OCI-LY3 (cell line): ENCODE measurements around the gene KRTAP4-16.

Experiments
- H2AFZ ChIP-seq: fragments of 200-600, 300-600 bp; shearing (Covaris generic); 2 replicates; pipeline ENCODE4 v1.6.0; 2014; ENCODE audit warnings: antibody characterized with exemption, low read depth, low read length
- H3K27ac ChIP-seq: fragments of 200-600, 300-600 bp; sonication (generic); 2 replicates; pipeline ENCODE4 v1.5.1; 2014; ENCODE audit warnings: mild to moderate bottlenecking, low read length, moderate library complexity, mixed read lengths
- H3K27me3 ChIP-seq: fragments of 200-600, 300-600 bp; sonication (generic); 2 replicates; pipeline ENCODE4 v1.6.1; 2014; ENCODE audit warnings: low read depth, low read length, mixed read lengths
- H3K36me3 ChIP-seq: fragments of 200-600, 300-600 bp; sonication (generic); replicated peaks from 2 replicates; pipeline ENCODE3; 2014; ENCODE audit warnings: low read depth, low read length, mixed read lengths
- H3K4me1 ChIP-seq: fragments of 300-600, 200-600 bp; sonication (generic); 2 replicates; pipeline ENCODE4 v1.6.1; 2014; ENCODE audit warnings: low read length, mixed read lengths
- H3K4me2 ChIP-seq: fragments of 200-600, 300-600 bp; sonication (generic); 2 replicates; pipeline ENCODE4 v1.6.1; 2014; ENCODE audit warnings: low read length, mixed read lengths
- H3K4me3 ChIP-seq: fragments of 300-600, 200-600 bp; sonication (generic); 2 replicates; pipeline ENCODE4 v1.5.1; 2014; ENCODE audit warnings: antibody characterized with exemption, mild to moderate bottlenecking, low read length, moderate library complexity
- H3K79me2 ChIP-seq: fragments of 300-600, 200-600 bp; shearing (Covaris generic); 2 replicates; pipeline ENCODE4 v1.6.1; 2014; ENCODE audit warnings: mild to moderate bottlenecking, low read length, mixed read lengths
- H3K9ac ChIP-seq: fragments of 300-600, 200-600 bp; shearing (Covaris generic); 2 replicates; pipeline ENCODE4 v1.6.0; 2014; ENCODE audit warnings: mild to moderate bottlenecking, low read length, moderate library complexity
- H3K9me3 ChIP-seq: fragments of 200-600, 300-600 bp; shearing (Covaris generic); 2 replicates; pipeline ENCODE4 v1.6.1; 2014; ENCODE audit warnings: low read length, mixed read lengths; ENCODE audit not compliant: insufficient read depth
- H4K20me1 ChIP-seq: fragments of 200-600, 300-600 bp; sonication (generic); 2 replicates; pipeline ENCODE4 v1.6.1; 2016; ENCODE audit warnings: low read length, mixed read lengths; ENCODE audit not compliant: insufficient read depth
- CTCF ChIP-seq: fragments of 200-600, 300-600 bp; sonication (generic); IDR thresholded peaks from 2 replicates; pipeline ENCODE4 v1.5.1; 2014; ENCODE audit warnings: antibody characterized with exemption, low read length, low read depth
- EZH2phosphoT487 ChIP-seq: fragments of 200-600 bp; shearing (Covaris generic); IDR thresholded peaks from 2 replicates; pipeline ENCODE4 v1.6.1; 2018; ENCODE audit warnings: antibody characterized with exemption, mixed run types, low read depth

The KRTAP4-16 gene

DNA sequence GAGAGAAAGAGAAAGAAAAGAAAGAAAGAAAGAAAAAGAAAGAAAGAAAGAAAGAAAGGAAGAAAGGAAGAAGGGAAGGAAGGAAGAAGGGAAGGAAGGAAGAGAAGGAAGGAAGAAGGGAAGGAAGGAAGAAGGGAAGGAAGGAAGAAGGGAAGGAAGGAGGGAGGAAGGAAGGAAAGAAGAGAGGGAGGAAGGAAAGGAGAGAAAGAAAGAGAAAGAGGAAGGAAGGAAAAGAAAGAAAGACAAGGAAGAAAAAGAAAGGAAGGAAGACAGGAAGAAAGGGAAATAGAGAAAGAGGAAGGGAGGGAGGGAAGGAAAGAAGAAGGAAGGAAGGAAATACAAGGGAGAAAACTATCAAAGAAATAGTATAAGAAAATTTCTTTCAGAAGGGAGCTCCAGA is 25.2 kb downstream of the KRTAP4-16 start:
- H2AFZ ChIP-seq: no peak overlapping the region
- H3K4me3 ChIP-seq: no peak overlapping the region
- peaks cover 18% of the 10 kb centered on the region for H3K27me3 ChIP-seq
- H3K4me1 ChIP-seq: no peaks in the 10 kb centered on the region
- no peaks in the 10 kb centered on the region for H3K36me3 ChIP-seq
- no peak overlapping the region for H3K9ac ChIP-seq
- no peaks in the 10 kb centered on the region for H3K9me3 ChIP-seq
- H3K79me2 ChIP-seq: no peaks in the 10 kb centered on the region
- no peak overlapping the region for H3K27ac ChIP-seq
- TF ChIP-seq EZH2phosphoT487: no peak
- no peak for TF ChIP-seq CTCF
- no peak overlapping the region for H3K4me2 ChIP-seq
- H4K20me1 ChIP-seq: no peaks in the 10 kb centered on the region

GRCh38 chr17:41073676-41074075 is 28.3 kb downstream of the KRTAP4-16 start:
- Histone ChIP-seq H3K4me2 (no peak overlapping the region), H3K79me2 (no peaks in the 10 kb centered on the region), H3K36me3 (no peaks in the 10 kb centered on the region), H4K20me1 (no peaks in the 10 kb centered on the region), H3K27ac (no peak overlapping the region), H3K9me3 (no peaks in the 10 kb centered on the region), H3K4me3 (no peak overlapping the region), H3K9ac (no peak overlapping the region), H2AFZ (no peak overlapping the region), H3K27me3 (peaks cover 13% of the 10 kb centered on the region; the same call in 1 of the 2 replicates), H3K4me1 (no peaks in the 10 kb centered on the region)
- TF ChIP-seq CTCF (no peak), EZH2phosphoT487 (no peak)

DNA sequence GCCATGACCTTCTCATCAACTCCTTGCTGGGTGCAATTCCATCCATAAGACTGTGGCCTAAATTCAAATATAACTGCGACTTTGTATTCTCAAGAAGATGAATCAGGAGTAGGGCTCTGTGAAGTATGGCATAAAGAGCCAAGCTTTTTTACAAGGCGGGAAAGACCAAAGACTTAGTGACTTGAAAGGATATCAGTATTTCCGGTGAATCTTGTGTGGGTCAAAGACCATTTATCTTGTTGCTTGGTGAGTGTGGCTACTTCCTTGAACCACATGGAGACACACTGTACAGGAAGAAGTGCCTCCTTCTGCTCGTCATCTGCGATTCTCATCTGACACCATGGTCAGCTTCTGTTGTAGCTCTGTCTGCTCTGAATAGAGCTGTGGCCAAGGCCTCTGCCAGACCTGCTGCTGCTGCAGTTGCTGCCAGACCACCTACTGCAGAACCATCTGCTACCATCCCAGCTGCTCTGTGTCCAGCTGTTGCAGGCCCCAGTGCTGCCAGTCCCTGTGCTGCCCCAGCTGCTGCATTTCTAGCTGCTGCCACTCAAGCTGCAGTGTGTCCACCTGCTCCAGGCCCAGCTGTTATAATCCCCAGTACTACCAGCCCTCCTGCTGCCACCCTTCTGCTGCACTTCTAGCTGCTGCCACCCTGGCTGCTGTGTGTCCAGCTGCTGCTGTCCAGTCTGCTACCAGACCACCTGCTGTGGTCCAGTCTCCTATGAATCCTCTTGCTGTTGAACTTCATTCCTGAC is 30.2 kb downstream of the KRTAP4-16 start:
- H3K9me3 ChIP-seq: no peaks in the 10 kb centered on the region
- H3K4me3 ChIP-seq: no peak overlapping the region
- TF ChIP-seq EZH2phosphoT487: no peak
- no peak overlapping the region for H3K27ac ChIP-seq
- H3K79me2 ChIP-seq: no peaks in the 10 kb centered on the region
- H3K36me3 ChIP-seq: no peaks in the 10 kb centered on the region
- H3K27me3 ChIP-seq: peaks cover 13% of the 10 kb centered on the region; the same call in 1 of the 2 replicates
- no peak overlapping the region for H2AFZ ChIP-seq
- H3K4me1 ChIP-seq: no peaks in the 10 kb centered on the region
- H3K4me2 ChIP-seq: no peak overlapping the region
- H4K20me1 ChIP-seq: no peaks in the 10 kb centered on the region
- no peak overlapping the region for H3K9ac ChIP-seq

DNA sequence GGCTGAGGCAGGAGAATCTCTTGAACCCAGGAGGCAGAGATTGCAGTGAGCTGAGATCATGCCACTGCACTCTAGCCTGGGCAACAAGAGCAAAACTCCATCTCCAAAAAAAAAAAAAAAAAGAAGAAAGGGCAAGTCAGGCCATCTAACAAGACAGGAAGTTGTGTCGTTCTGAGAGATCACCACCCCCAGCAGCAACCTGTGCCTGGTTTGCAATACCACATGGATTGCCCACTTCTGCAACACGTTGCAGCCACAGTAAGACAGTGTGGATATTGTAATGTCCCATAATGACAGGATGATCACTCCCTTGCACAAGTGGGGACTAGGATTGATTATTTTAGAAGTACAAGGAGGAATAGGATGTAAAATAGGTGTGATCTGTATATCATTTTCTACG is 33.0 kb downstream of the KRTAP4-16 start:
- Histone ChIP-seq H3K9ac (no peak overlapping the region), H3K4me1 (no peaks in the 10 kb centered on the region), H3K4me2 (no peak overlapping the region), H3K79me2 (no peaks in the 10 kb centered on the region), H3K27ac (no peak overlapping the region), H3K4me3 (no peak overlapping the region), H3K9me3 (no peaks in the 10 kb centered on the region), H4K20me1 (no peaks in the 10 kb centered on the region), H2AFZ (no peak overlapping the region), H3K36me3 (no peaks in the 10 kb centered on the region), H3K27me3 (no peaks in the 10 kb centered on the region; the same call in 1 of the 2 replicates)
- TF ChIP-seq CTCF: no peak
